GM23338 (cell line): Measurements from ENCODE around the gene SORCS2. TPM values are rescaled to one million over a fixed set of nuclear protein-coding genes. Genes with fewer than 3 reads are reported as not detected.

ENCODE experiments used
- ATAC-seq: fragments of 200-7000 bp; cut with Tn5 transposase; 3 replicates; pipeline ENCODE4 v1.9.1; 2020
- DNase-seq: peaks from one replicate; pipeline ENCODE4 v3.0.0-alpha.2; 2015; ENCODE audit warnings: low spot score
- H2AFZ ChIP-seq: fragments of 200-600 bp; sonication (generic); 2 replicates; pipeline ENCODE4 v1.8.0; 2016; ENCODE audit warnings: antibody characterized with exemption, mild to moderate bottlenecking, moderate library complexity
- H3F3A ChIP-seq: fragments of 200-600 bp; sonication (generic); replicated peaks from 2 replicates; pipeline ENCODE4 v1.8.0; 2017; ENCODE audit warnings: antibody characterized with exemption, mixed run types, low read depth
- H3K27ac ChIP-seq: fragments of 200-600 bp; sonication (generic); 2 replicates; pipeline ENCODE4 v1.6.1; 2016; ENCODE audit warnings: low read depth
- H3K27me3 ChIP-seq: fragments of 200-600 bp; sonication (generic); 2 replicates; pipeline ENCODE4 v1.8.0; 2016; ENCODE audit warnings: mild to moderate bottlenecking, mixed run types, moderate library complexity; ENCODE audit not compliant: insufficient read depth
- H3K36me3 ChIP-seq: fragments of 200-600 bp; sonication (generic); 2 replicates; pipeline ENCODE4 v1.8.0; 2016; ENCODE audit warnings: mild to moderate bottlenecking; ENCODE audit not compliant: insufficient read depth
- H3K4me1 ChIP-seq: fragments of 200-600 bp; sonication (generic); 2 replicates; pipeline ENCODE4 v1.8.0; 2016; ENCODE audit warnings: mild to moderate bottlenecking, moderate library complexity; ENCODE audit not compliant: insufficient read depth
- H3K4me2 ChIP-seq: fragments of 200-600 bp; sonication (generic); 2 replicates; pipeline ENCODE4 v1.7.1; 2017; ENCODE audit warnings: mixed run types
- H3K4me3 ChIP-seq: fragments of 200-600 bp; sonication (generic); 2 replicates; pipeline ENCODE4 v1.6.1; 2016; ENCODE audit warnings: mixed run types
- H3K79me2 ChIP-seq: fragments of 200-600 bp; sonication (generic); replicated peaks from 2 replicates; pipeline ENCODE4 v1.8.0; 2017; ENCODE audit warnings: mild to moderate bottlenecking; ENCODE audit not compliant: insufficient read depth
- H3K9me2 ChIP-seq: fragments of 200-600 bp; sonication (generic); 2 replicates; pipeline ENCODE4 v1.8.0; 2017; ENCODE audit not compliant: insufficient read depth
- H4K20me1 ChIP-seq: fragments of 200-600 bp; sonication (generic); replicated peaks from 2 replicates; pipeline ENCODE4 v1.8.0; 2017; ENCODE audit warnings: mild to moderate bottlenecking; ENCODE audit not compliant: insufficient read depth
- H3K27ac Mint-ChIP-seq: 2 replicates; pipeline ENCODE4 v1.8.0; 2020; ENCODE audit warnings: inconsistent platforms, mild to moderate bottlenecking, moderate library complexity, mixed read lengths
- H3K27me3 Mint-ChIP-seq: 3 replicates; pipeline ENCODE4 v1.8.0; 2022; ENCODE audit warnings: low read depth, mild to moderate bottlenecking, moderate library complexity, mixed read lengths, inconsistent platforms; ENCODE audit not compliant: insufficient read depth, poor library complexity
- H3K36me3 Mint-ChIP-seq: 3 replicates; pipeline ENCODE4 v1.8.0; 2021; ENCODE audit warnings: low read depth, mild to moderate bottlenecking, inconsistent platforms, moderate library complexity, mixed read lengths
- H3K4me1 Mint-ChIP-seq: 3 replicates; pipeline ENCODE4 v1.8.0; 2020; ENCODE audit warnings: mild to moderate bottlenecking, inconsistent platforms, mixed read lengths
- H3K4me3 Mint-ChIP-seq: 3 replicates; pipeline ENCODE4 v1.8.0; 2021; ENCODE audit warnings: moderate library complexity, mild to moderate bottlenecking, inconsistent platforms, mixed read lengths
- H3K9me3 Mint-ChIP-seq: 3 replicates; pipeline ENCODE4 v1.8.0; 2020; ENCODE audit warnings: moderate library complexity, mild to moderate bottlenecking, inconsistent platforms, mixed read lengths
- CREB1 ChIP-seq: fragments of 250-450 bp; sonication (Bioruptor Pico); IDR thresholded peaks from 2 replicates; pipeline ENCODE4 v1.5.0; 2020; ENCODE audit warnings: low read depth, mild to moderate bottlenecking, moderate library complexity
- CTCF ChIP-seq, 2 experiments: fragments of 200-600 bp in 1 of 2; sonication (generic) in 1 of 2; conservative IDR thresholded peaks; 2 replicates each; pipeline versions ENCODE4 v1.5.1 to v1.6.1; 2016 to 2017; ENCODE audit warnings: antibody characterized with exemption in 2 of 2, low read depth in 2 of 2, mild to moderate bottlenecking in 2 of 2, moderate library complexity in 1 of 2
- ETS1 ChIP-seq: IDR thresholded peaks from 2 replicates; pipeline ENCODE4 v1.6.1; 2016; ENCODE audit warnings: antibody characterized with exemption
- EZH2 ChIP-seq: fragments of 200-600 bp; sonication (generic); IDR thresholded peaks from one replicate; pipeline ENCODE4 v1.8.0; 2017; ENCODE audit warnings: antibody characterized with exemption, mild to moderate bottlenecking, low read depth; ENCODE audit not compliant: unreplicated experiment
- EZH2phosphoT487 ChIP-seq: fragments of 200-600 bp; sonication (generic); IDR thresholded peaks from one replicate; pipeline ENCODE4 v1.8.1; 2018; ENCODE audit warnings: antibody characterized with exemption; ENCODE audit not compliant: unreplicated experiment
- JUNB ChIP-seq: IDR thresholded peaks from one replicate; pipeline ENCODE4 v1.6.1; 2016; ENCODE audit warnings: antibody characterized with exemption; ENCODE audit not compliant: unreplicated experiment
- NANOG ChIP-seq: IDR thresholded peaks from 2 replicates; pipeline ENCODE4 v1.6.1; 2016; ENCODE audit warnings: antibody characterized with exemption, borderline replicate concordance
- POLR2AphosphoS5 ChIP-seq: IDR thresholded peaks from 2 replicates; pipeline ENCODE4 v1.6.1; 2016; ENCODE audit warnings: antibody characterized with exemption, low read depth
- REST ChIP-seq: IDR thresholded peaks from one replicate; pipeline ENCODE4 v1.6.1; 2018; ENCODE audit warnings: antibody characterized with exemption; ENCODE audit not compliant: unreplicated experiment
- STAT1 ChIP-seq: IDR thresholded peaks from one replicate; pipeline ENCODE4 v1.6.1; 2016; ENCODE audit warnings: antibody characterized with exemption; ENCODE audit not compliant: unreplicated experiment
- ZNF114 ChIP-seq: fragments of 250-450 bp; sonication (Bioruptor Pico); IDR thresholded peaks from 2 replicates; pipeline ENCODE4 v1.5.0; 2020; ENCODE audit warnings: mild to moderate bottlenecking, moderate library complexity
- ZNF331 ChIP-seq: fragments of 250-450 bp; sonication (Bioruptor Pico); IDR thresholded peaks from 2 replicates; pipeline ENCODE4 v1.5.0; 2020; ENCODE audit warnings: low read depth, mild to moderate bottlenecking, moderate library complexity
- ZNF462 ChIP-seq: fragments of 250-450 bp; sonication (Bioruptor Pico); IDR thresholded peaks from 2 replicates; pipeline ENCODE4 v1.5.0; 2020; ENCODE audit warnings: mild to moderate bottlenecking, moderate library complexity
- polyA plus RNA-seq: library from polyadenylated mRNA; unstranded; fragments of >200 nt; fragmentation: Nextera tagmentation; extraction: Ambion mirVana; gene quantifications from 2 replicates; pipeline ENCODE4 v1.2.1, GENCODE V29; 2016
- total RNA-seq: library from RNA; depleted of rRNA; stranded (reverse); fragments of >200 nt; shearing (Covaris generic); gene quantifications from 2 replicates; pipeline ENCODE4 v1.2.3, GENCODE V29; 2014

SORCS2 gene
- total and polyA plus RNA-seq, 2 experiments from 2014 or later = 0.47 to 2.4 TPM

GRCh38 chr4:7666744-7667143 is 474.4 kb downstream of the SORCS2 start:
- Histone ChIP-seq H3K4me2 (no peak overlapping the region), H3K9me2 (0 out of 2 replicates have a peak, but pooled peaks cover 3% of the 10 kb centered on the region), H3K4me3 (no peak overlapping the region), H3F3A (no peaks in the 10 kb centered on the region), H3K27me3 (no peaks in the 10 kb centered on the region), H3K36me3 (no peaks in the 10 kb centered on the region), H3K27ac (no peak overlapping the region), H3K79me2 (no peaks in the 10 kb centered on the region), H3K4me1 (no peaks in the 10 kb centered on the region), H2AFZ (no peak overlapping the region), H4K20me1 (no peaks in the 10 kb centered on the region)
- Mint-ChIP-seq H3K36me3 (no peaks in the 10 kb centered on the region), H3K9me3 (peaks cover 8% of the 10 kb centered on the region), H3K27ac (no peak overlapping the region), H3K4me3 (no peak overlapping the region), H3K27me3 (no peaks in the 10 kb centered on the region), H3K4me1 (peaks cover 8% of the 10 kb centered on the region)
- DNase-seq = no peak
- no peak for TF ChIP-seq STAT1
- TF ChIP-seq ZNF462 = no peak
- TF ChIP-seq CTCF (conservative IDR thresholded peaks at IDR 0.05; ENCODE audit: low read depth in 2 of 2) = no peak
- TF ChIP-seq JUNB = no peak
- TF ChIP-seq EZH2phosphoT487 = no peak
- no peak for TF ChIP-seq POLR2AphosphoS5
- no peak for TF ChIP-seq ZNF114 (CRISPR knock-in tag)
- TF ChIP-seq ETS1 = no peak
- no peak for TF ChIP-seq CREB1
- no peak for TF ChIP-seq REST
- TF ChIP-seq ZNF331 (CRISPR knock-in tag) = no peak
- TF ChIP-seq EZH2 = no peak
- no peak for TF ChIP-seq NANOG
- ATAC-seq = no peak
